HCT116 (cell line): ENCODE results near the gene ARID2.

Experiments
- CBX3 ChIP-seq: IDR thresholded peaks from 2 replicates; pipeline ENCODE4 v1.6.1; 2012; ENCODE audit warnings: low read depth
- CEBPB ChIP-seq: IDR thresholded peaks from 2 replicates; pipeline ENCODE4 v1.6.1; 2012; ENCODE audit warnings: low read depth
- EZH2phosphoT487 ChIP-seq: fragments of 200-600 bp; IDR thresholded peaks from 2 replicates; pipeline ENCODE4 v1.6.1; 2018; ENCODE audit warnings: antibody characterized with exemption, borderline replicate concordance
- FOSL1 ChIP-seq: IDR thresholded peaks from 2 replicates; pipeline ENCODE4 v1.6.1; 2012; ENCODE audit warnings: low read depth
- JUND ChIP-seq: IDR thresholded peaks from 2 replicates; pipeline ENCODE4 v1.6.1; 2012
- POLR2A ChIP-seq: IDR thresholded peaks from 2 replicates; pipeline ENCODE4 v1.7.0; 2011; ENCODE audit warnings: borderline replicate concordance; ENCODE audit not compliant: insufficient read depth, insufficient read length; ENCODE audit errors: extremely low read depth
- POLR2AphosphoS5 ChIP-seq: IDR thresholded peaks from 2 replicates; pipeline ENCODE4 v1.6.1; 2011; ENCODE audit warnings: mild to moderate bottlenecking, low read depth, low read length, moderate library complexity
- RAD21 ChIP-seq: IDR thresholded peaks from 2 replicates; pipeline ENCODE4 v1.6.1; 2012; ENCODE audit warnings: low read depth, mild to moderate bottlenecking
- SIN3A ChIP-seq: IDR thresholded peaks from 2 replicates; pipeline ENCODE4 v1.6.1; 2012; ENCODE audit warnings: low read depth
- ZFX ChIP-seq: fragments of 450-650 bp; IDR thresholded peaks from 2 replicates; pipeline ENCODE4 v1.6.1; 2017
- TF ChIP-seq, protein P1 (sequence below), 3 experiments: fragments of 200-600 bp in 1 of 3; sonication (generic) in 1 of 3; IDR thresholded peaks in 2 of 3; conservative IDR thresholded peaks in 1 of 3; 2 replicates each; pipeline ENCODE4 v1.5.1; 2012 to 2017; ENCODE audit warnings: low read depth in 2 of 3, low read length in 2 of 3, antibody characterized with exemption in 1 of 3, borderline replicate concordance in 1 of 3, control low read depth in 1 of 3, mild to moderate bottlenecking in 1 of 3, mixed read lengths in 1 of 3, mixed run types in 1 of 3, moderate library complexity in 1 of 3; ENCODE audit not compliant: insufficient read depth in 1 of 3
- TF ChIP-seq, protein P2 (sequence below): IDR thresholded peaks from 2 replicates; pipeline ENCODE4 v1.6.1; 2012

DNA sequence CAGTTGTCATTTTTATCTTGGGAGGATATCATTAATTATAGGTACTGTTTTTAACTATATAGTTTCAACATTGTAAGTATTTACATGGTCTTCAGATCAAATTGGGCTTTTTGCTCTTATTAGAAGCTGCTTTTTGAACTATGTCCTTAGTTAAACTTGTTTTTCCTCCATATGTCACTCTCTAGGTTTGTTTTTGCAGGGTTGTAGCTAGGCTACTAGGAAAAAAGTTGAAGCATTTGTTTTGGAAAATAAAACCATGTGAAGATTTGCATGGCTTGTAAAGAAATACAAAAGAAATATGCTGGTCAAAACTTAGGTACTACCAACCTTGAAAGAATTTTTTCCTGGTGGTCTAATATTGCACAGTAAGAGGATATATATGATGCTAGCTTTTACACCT, 3.4 kb downstream of the ARID2 start:
- TF ChIP-seq POLR2AphosphoS5 = no peak
- no peak for TF ChIP-seq JUND
- TF ChIP-seq CEBPB = no peak
- TF ChIP-seq, protein P1, sequence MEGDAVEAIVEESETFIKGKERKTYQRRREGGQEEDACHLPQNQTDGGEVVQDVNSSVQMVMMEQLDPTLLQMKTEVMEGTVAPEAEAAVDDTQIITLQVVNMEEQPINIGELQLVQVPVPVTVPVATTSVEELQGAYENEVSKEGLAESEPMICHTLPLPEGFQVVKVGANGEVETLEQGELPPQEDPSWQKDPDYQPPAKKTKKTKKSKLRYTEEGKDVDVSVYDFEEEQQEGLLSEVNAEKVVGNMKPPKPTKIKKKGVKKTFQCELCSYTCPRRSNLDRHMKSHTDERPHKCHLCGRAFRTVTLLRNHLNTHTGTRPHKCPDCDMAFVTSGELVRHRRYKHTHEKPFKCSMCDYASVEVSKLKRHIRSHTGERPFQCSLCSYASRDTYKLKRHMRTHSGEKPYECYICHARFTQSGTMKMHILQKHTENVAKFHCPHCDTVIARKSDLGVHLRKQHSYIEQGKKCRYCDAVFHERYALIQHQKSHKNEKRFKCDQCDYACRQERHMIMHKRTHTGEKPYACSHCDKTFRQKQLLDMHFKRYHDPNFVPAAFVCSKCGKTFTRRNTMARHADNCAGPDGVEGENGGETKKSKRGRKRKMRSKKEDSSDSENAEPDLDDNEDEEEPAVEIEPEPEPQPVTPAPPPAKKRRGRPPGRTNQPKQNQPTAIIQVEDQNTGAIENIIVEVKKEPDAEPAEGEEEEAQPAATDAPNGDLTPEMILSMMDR (IDR thresholded peaks at IDR 0.05 in 2 of 3, conservative IDR thresholded peaks at IDR 0.05 in 1 of 3; ENCODE audit: borderline replicate concordance in 1 of 3, insufficient read depth in 1 of 3, low read depth in 2 of 3, low read length in 2 of 3) = no peak
- no peak for TF ChIP-seq CBX3
- no peak for TF ChIP-seq POLR2A
- TF ChIP-seq RAD21 = no peak
- no peak for TF ChIP-seq FOSL1
- TF ChIP-seq, protein P2, sequence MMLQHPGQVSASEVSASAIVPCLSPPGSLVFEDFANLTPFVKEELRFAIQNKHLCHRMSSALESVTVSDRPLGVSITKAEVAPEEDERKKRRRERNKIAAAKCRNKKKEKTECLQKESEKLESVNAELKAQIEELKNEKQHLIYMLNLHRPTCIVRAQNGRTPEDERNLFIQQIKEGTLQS = no peak
- no peak for TF ChIP-seq EZH2phosphoT487
- TF ChIP-seq ZFX = no peak
- TF ChIP-seq SIN3A = no peak
